COLO668 (cell line): ENCODE data around the gene CLEC16A.
"Not testable (repeated sequence)": the region's sequence is repeated elsewhere in the genome, so short reads cannot be mapped to it uniquely, and the experiment has no call there.

Experiments used
- DNase-seq: peaks from one replicate; lab custom pipeline; 2025; ENCODE audit not compliant: unreplicated experiment; lab: John Stamatoyannopoulos, UW

The CLEC16A gene

GRCh38 chr16:10923146-10923649 lies 21.2 kb upstream of the CLEC16A start:
- DNase-seq = no peak

GRCh38 chr16:10923650-10924214 lies 20.6 kb upstream of the CLEC16A start:
- no peak for DNase-seq

GRCh38 chr16:10925285-10925684 lies 19.1 kb upstream of the CLEC16A start:
- not testable (repeated sequence) for DNase-seq

GRCh38 chr16:10926094-10926493 lies 18.3 kb upstream of the CLEC16A start:
- DNase-seq = no peak

- DNase-seq = no peak
Measured at GRCh38 chr16:10926867-10927266, 17.5 kb upstream of the CLEC16A start.

GRCh38 chr16:10927497-10928112 lies 16.8 kb upstream of the CLEC16A start:
- DNase-seq = no peak

GRCh38 chr16:10929097-10929496 lies 15.3 kb upstream of the CLEC16A start:
- DNase-seq = peak; percentile 80

GRCh38 chr16:10929853-10930754 lies 14.3 kb upstream of the CLEC16A start:
- peak; percentile 28 for DNase-seq

- DNase-seq = peak; percentile 6
Measured at GRCh38 chr16:10930755-10931093, 13.6 kb upstream of the CLEC16A start.

- DNase-seq = no peak
Measured at GRCh38 chr16:10931134-10931533, 13.2 kb upstream of the CLEC16A start.

GRCh38 chr16:10931977-10932632 lies 12.3 kb upstream of the CLEC16A start:
- DNase-seq = no peak

GRCh38 chr16:10932959-10933710 lies 11.2 kb upstream of the CLEC16A start:
- DNase-seq = no peak

- DNase-seq = no peak
Measured at GRCh38 chr16:10933865-10934264, 10.5 kb upstream of the CLEC16A start.

- no peak for DNase-seq
Measured at GRCh38 chr16:10934325-10935107, 9.8 kb upstream of the CLEC16A start.

GRCh38 chr16:10935226-10935915 lies 9.0 kb upstream of the CLEC16A start:
- no peak for DNase-seq

GRCh38 chr16:10936272-10936984 lies 7.9 kb upstream of the CLEC16A start:
- DNase-seq = no peak

GRCh38 chr16:10937068-10937859 lies 7.1 kb upstream of the CLEC16A start:
- no peak for DNase-seq

GRCh38 chr16:10938321-10938720 lies 6.0 kb upstream of the CLEC16A start:
- DNase-seq = no peak
